Activated CD8-positive, alpha-beta T cell treated with anti-CD3 and anti-CD28 coated beads for 36 hours (primary cell): ENCODE data around the gene SLC38A1. TPM values are rescaled to one million over a fixed set of nuclear protein-coding genes. Genes with fewer than 3 reads are reported as not detected.
A peak's percentile ranks its signal among the peaks of the same experiment; 100 is the strongest.

Experiments used
- ATAC-seq: fragments of 200-7000 bp; cut with Tn5 transposase; one replicate; pipeline ENCODE4 v1.10.0; 2021; ENCODE audit warnings: mild to moderate bottlenecking, moderate library complexity
- CTCF ChIA-PET: fragments of 350-600 bp; sonication (Branson Sonifier 250); formaldehyde crosslinking; loops from one replicate; lab custom pipeline; 2021; ENCODE audit warnings: antibody characterized with exemption; lab: Charles Lee
- POLR2A ChIA-PET: fragments of 350-600 bp; sonication (Branson Sonifier 250); formaldehyde crosslinking; loops from one replicate; lab custom pipeline; 2021; ENCODE audit warnings: antibody characterized with exemption; lab: Charles Lee
- DNase-seq: peaks from one replicate; pipeline ENCODE4 v3.0.0-alpha.2; 2020
- H3K27ac Mint-ChIP-seq: one replicate; pipeline ENCODE4 v1.8.0; 2021; ENCODE audit warnings: mild to moderate bottlenecking, mixed read lengths
- H3K27me3 Mint-ChIP-seq: one replicate; pipeline ENCODE4 v1.8.0; 2021; ENCODE audit warnings: mixed read lengths
- H3K36me3 Mint-ChIP-seq: one replicate; pipeline ENCODE4 v1.8.0; 2021; ENCODE audit warnings: low read depth, mixed read lengths
- H3K4me1 Mint-ChIP-seq: one replicate; pipeline ENCODE4 v1.8.0; 2021; ENCODE audit warnings: low read depth, mixed read lengths
- H3K4me3 Mint-ChIP-seq: one replicate; pipeline ENCODE4 v1.8.0; 2021; ENCODE audit warnings: mild to moderate bottlenecking, moderate library complexity, mixed read lengths
- H3K9me3 Mint-ChIP-seq: one replicate; pipeline ENCODE4 v1.8.0; 2021; ENCODE audit warnings: mixed read lengths
- intact Hi-C: fragments of 100-400 bp; cut with micrococcal nuclease; formaldehyde crosslinking; loops from one replicate; pipeline ENCODE4 v1.10.0; 2022
- total RNA-seq, 2 experiments: library from RNA; stranded (reverse); gene quantifications; one replicate each; pipeline ENCODE4 v1.2.3, GENCODE V29; 2021
- TF ChIP-seq, protein P1 (sequence below): fragments of 200-600 bp; IDR thresholded peaks from one replicate; pipeline ENCODE4 v1.8.0; 2022; ENCODE audit warnings: antibody characterized with exemption, mild to moderate bottlenecking

Gene SLC38A1
- total RNA-seq, 2 experiments from 2014 or later: 167 to 168 TPM

DNA sequence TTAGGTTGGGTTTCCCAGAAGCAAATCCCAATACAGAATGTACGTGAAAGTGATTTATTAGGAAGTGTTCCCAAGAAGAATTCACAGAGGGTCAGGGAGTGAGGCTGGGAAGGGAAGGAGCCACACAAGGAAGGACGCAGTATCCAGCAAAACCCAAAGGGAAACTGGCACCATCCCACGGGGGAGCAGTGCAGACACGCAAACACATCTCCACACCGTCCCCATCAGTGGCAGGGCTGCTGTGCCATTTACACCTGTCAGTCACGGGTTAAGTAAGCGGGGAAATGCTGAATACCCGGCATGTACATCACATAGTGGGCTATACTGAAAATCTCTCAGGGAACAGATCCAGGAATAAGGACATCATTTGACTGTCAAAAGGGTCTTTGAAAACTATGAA, 93.9 kb downstream of the SLC38A1 start:
- POLR2A ChIA-PET: interaction anchor here (0.7 to 0.8 kb wide), 2 partner anchors 85 to 143 kb away, joined by 3 read pairs; no protein-coding TSS in a partner anchor
- TF ChIP-seq, protein P1, sequence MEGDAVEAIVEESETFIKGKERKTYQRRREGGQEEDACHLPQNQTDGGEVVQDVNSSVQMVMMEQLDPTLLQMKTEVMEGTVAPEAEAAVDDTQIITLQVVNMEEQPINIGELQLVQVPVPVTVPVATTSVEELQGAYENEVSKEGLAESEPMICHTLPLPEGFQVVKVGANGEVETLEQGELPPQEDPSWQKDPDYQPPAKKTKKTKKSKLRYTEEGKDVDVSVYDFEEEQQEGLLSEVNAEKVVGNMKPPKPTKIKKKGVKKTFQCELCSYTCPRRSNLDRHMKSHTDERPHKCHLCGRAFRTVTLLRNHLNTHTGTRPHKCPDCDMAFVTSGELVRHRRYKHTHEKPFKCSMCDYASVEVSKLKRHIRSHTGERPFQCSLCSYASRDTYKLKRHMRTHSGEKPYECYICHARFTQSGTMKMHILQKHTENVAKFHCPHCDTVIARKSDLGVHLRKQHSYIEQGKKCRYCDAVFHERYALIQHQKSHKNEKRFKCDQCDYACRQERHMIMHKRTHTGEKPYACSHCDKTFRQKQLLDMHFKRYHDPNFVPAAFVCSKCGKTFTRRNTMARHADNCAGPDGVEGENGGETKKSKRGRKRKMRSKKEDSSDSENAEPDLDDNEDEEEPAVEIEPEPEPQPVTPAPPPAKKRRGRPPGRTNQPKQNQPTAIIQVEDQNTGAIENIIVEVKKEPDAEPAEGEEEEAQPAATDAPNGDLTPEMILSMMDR: no peak
- Mint-ChIP-seq H3K27me3 (no peaks in the 10 kb centered on the region), H3K27ac (no peak overlapping the region), H3K4me3 (no peak overlapping the region), H3K36me3 (no peaks in the 10 kb centered on the region), H3K9me3 (no peaks in the 10 kb centered on the region), H3K4me1 (peaks cover 40% of the 10 kb centered on the region)
- ATAC-seq (no peak), DNase-seq (no peak)
- intact Hi-C loops: no loop called here
- CTCF ChIA-PET: no interaction called here

DNA sequence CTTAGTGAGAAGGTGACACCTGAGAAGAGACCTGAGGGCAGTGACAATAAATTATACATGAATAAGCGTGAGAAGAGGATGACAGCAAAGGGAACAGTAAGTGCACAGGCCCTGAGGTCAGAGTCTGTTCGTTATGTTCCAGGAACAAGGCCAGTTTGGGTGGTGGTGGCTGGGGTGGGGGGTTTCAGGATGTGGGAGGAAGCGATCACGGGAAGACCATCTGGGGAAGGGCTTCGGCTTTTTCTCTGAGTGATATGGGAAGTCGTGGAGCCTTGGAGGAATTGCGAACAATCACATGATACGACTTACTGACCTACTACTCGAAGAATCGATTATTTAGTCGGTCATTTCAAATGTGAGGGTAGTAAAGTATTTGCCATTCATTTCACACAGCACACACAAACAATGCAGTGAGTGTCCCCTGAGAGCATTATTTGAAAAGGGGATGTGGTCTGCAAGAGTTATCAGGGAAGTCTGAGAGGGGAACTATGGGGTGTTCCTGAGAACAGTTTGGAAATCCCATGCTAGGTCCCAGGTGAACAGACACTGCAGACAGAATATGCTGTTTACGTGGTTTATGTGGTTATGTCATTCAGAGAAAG, 94.7 kb downstream of the SLC38A1 start:
- CTCF ChIA-PET: no interaction called here
- H3K9me3 Mint-ChIP-seq: no peaks in the 10 kb centered on the region
- intact Hi-C loops: no loop called here
- H3K27ac Mint-ChIP-seq: no peak overlapping the region
- TF ChIP-seq, protein P1: no peak
- POLR2A ChIA-PET: interaction anchor here (0.7 kb wide), 1 partner anchor 143 kb away, joined by 3 read pairs; no protein-coding TSS in a partner anchor
- DNase-seq (no peak), ATAC-seq (no peak)
- H3K36me3 Mint-ChIP-seq: no peaks in the 10 kb centered on the region
- H3K27me3 Mint-ChIP-seq: no peaks in the 10 kb centered on the region
- no peak overlapping the region for H3K4me3 Mint-ChIP-seq
- peaks cover 35% of the 10 kb centered on the region for H3K4me1 Mint-ChIP-seq

DNA sequence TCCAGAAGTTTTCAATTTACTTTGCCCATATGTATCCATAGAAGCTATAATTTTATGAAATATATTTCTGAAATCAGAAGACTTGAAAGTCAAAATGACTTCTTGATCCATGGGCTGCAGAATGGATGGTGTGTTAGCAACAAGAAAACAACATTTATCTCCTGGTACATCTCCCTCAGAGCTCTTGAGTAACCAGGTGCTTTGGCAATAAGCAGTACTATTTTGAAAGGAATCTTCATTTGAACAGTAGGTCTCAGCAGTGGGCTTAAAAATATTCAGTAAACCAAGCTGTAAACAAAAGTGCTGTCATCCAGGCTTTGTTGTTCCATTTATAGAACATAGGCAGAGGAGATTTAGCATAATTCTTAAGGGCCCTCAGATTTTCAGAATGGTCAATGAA, 100.4 kb downstream of the SLC38A1 start:
- intact Hi-C loops: no loop called here
- CTCF ChIA-PET: interaction anchor here (1.4 to 1.5 kb wide), 2 partner anchors 9 to 14 kb away, joined by 4 read pairs; no protein-coding TSS in a partner anchor

DNA sequence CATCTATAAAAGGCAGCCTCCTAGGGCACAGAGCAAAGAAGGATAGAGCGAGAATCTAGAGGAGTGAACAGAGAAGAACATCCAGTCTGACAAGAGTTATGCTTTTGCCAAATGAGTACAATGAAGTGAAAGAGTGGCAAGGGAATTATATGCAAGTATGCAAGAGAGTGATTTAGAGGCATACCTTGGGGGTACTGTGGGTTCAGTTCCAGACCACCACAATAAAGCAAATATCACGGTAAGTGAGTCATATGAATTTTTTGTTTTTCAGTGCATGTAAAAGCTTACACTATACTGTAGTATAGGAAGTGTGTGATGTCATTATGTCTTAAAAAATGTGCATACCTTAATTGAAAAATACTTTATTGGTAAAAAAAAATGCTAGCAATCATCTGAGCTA, 101.4 kb downstream of the SLC38A1 start:
- POLR2A ChIA-PET: interaction anchor here (0.7 kb wide), 1 partner anchor 99 kb away, joined by 3 read pairs; no protein-coding TSS in a partner anchor
- ATAC-seq (peak; percentile 56), DNase-seq (no peak)
- Mint-ChIP-seq H3K27me3 (no peaks in the 10 kb centered on the region), H3K9me3 (peaks cover 5% of the 10 kb centered on the region), H3K4me1 (peaks cover 2% of the 10 kb centered on the region), H3K36me3 (no peaks in the 10 kb centered on the region), H3K4me3 (no peak overlapping the region), H3K27ac (no peak overlapping the region)
- TF ChIP-seq, protein P1: no peak
- CTCF ChIA-PET: interaction anchor here (1.5 kb wide), 1 partner anchor 13 kb away, joined by 4 read pairs; no protein-coding TSS in a partner anchor
- intact Hi-C loops: no loop called here

More for the DNA sequence above, 100.4 kb downstream of the SLC38A1 start:
- Mint-ChIP-seq H3K4me3 (no peak overlapping the region), H3K36me3 (no peaks in the 10 kb centered on the region), H3K4me1 (peaks cover 2% of the 10 kb centered on the region), H3K27ac (no peak overlapping the region), H3K9me3 (peaks cover 2% of the 10 kb centered on the region), H3K27me3 (no peaks in the 10 kb centered on the region)
- POLR2A ChIA-PET: interaction anchor here (0.7 to 2.4 kb wide), 2 partner anchors 17 to 98 kb away, joined by 3 to 6 read pairs; no protein-coding TSS in a partner anchor
- DNase-seq (no peak), ATAC-seq (no peak)
- TF ChIP-seq, protein P1: no peak

DNA sequence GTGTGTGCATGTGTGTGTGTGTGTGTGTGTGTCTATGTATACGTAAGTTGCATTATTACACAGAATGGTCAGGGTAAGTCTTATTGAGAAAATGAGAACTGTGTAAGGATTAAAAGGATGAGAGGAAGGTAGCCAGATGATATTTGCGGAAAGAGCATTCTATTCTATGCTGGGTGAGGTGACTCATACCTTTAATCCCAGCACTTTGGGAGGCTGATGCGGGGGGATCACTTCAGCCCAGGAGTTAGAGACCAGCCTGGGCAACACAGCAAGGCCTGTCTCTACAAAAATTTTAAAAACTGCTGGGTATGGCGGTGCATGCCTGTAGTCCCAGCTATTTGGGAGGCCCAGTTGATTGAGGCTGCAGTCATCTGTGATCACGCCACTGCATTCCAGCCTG, 103.7 kb downstream of the SLC38A1 start:
- DNase-seq: no peak
- CTCF ChIA-PET: no interaction called here
- TF ChIP-seq, protein P1: no peak
- POLR2A ChIA-PET: interaction anchor here (1.0 kb wide), 1 partner anchor 22 kb away, joined by 3 read pairs; no protein-coding TSS in a partner anchor
- Mint-ChIP-seq H3K27ac (no peak overlapping the region), H3K4me3 (no peak overlapping the region), H3K36me3 (no peaks in the 10 kb centered on the region), H3K27me3 (no peaks in the 10 kb centered on the region), H3K9me3 (peaks cover 5% of the 10 kb centered on the region), H3K4me1 (peaks cover 2% of the 10 kb centered on the region)
- ATAC-seq: no peak
- intact Hi-C loops: no loop called here
